RKO (cell line): ENCODE results near the gene CRTC1.
A peak's percentile ranks its signal among the peaks of the same experiment; 100 is the strongest.

Experiments
- DNase-seq: peaks from one replicate; pipeline ENCODE4 v3.0.0-alpha.2; 2016; ENCODE audit warnings: low spot score

CRTC1 gene

GRCh38 chr19:18683109-18683957 lies at the start of gene CRTC1:
CRTC1 (plus strand) TSS chr19:18683680; CDS start chr19:18683703, 23 bp downstream.
- peak; percentile 79 for DNase-seq

- no peak for DNase-seq
Observed at GRCh38 chr19:18634612-18635297, 48.7 kb upstream of the CRTC1 start.

GRCh38 chr19:18635831-18636182 lies 47.7 kb upstream of the CRTC1 start:
- DNase-seq: no peak

- peak; percentile 91 for DNase-seq
Observed at GRCh38 chr19:18636183-18636968, 47.1 kb upstream of the CRTC1 start.

GRCh38 chr19:18636969-18637629 lies 46.4 kb upstream of the CRTC1 start, which contains the start of gene KLHL26:
KLHL26 (plus strand) TSS chr19:18637028; CDS start chr19:18637055, 27 bp downstream.
- no peak for DNase-seq

- DNase-seq: peak; percentile 12
Observed at GRCh38 chr19:18637673-18638630, 45.5 kb upstream of the CRTC1 start.

- DNase-seq: no peak
Observed at GRCh38 chr19:18639706-18640243, 43.7 kb upstream of the CRTC1 start.

- peak; percentile 70 for DNase-seq
Observed at GRCh38 chr19:18644196-18645034, 39.1 kb upstream of the CRTC1 start.

GRCh38 chr19:18645035-18645511 lies 38.4 kb upstream of the CRTC1 start:
- DNase-seq: no peak

GRCh38 chr19:18646535-18647370 lies 36.7 kb upstream of the CRTC1 start:
- DNase-seq: no peak

- DNase-seq: no peak
Observed at GRCh38 chr19:18647371-18647767, 36.1 kb upstream of the CRTC1 start.

GRCh38 chr19:18647807-18648206 lies 35.7 kb upstream of the CRTC1 start:
- DNase-seq: no peak

- DNase-seq: no peak
Observed at GRCh38 chr19:18648973-18649315, 34.5 kb upstream of the CRTC1 start.

GRCh38 chr19:18649371-18650020 lies 34.0 kb upstream of the CRTC1 start:
- no peak for DNase-seq

GRCh38 chr19:18650021-18650390 lies 33.5 kb upstream of the CRTC1 start:
- DNase-seq: no peak

- DNase-seq: no peak
Observed at GRCh38 chr19:18650468-18651041, 32.9 kb upstream of the CRTC1 start.

GRCh38 chr19:18651300-18651699 lies 32.2 kb upstream of the CRTC1 start:
- DNase-seq: no peak

GRCh38 chr19:18651733-18652132 lies 31.7 kb upstream of the CRTC1 start:
- DNase-seq: no peak
